Measurements from ENCODE around the gene SLC6A8. TPM values are rescaled to one million over a fixed set of nuclear protein-coding genes. Genes with fewer than 3 reads are reported as not detected.
"Not testable (repeated sequence)": the region's sequence is repeated elsewhere in the genome, so short reads cannot be mapped to it uniquely, and the experiment has no call there.

The SLC6A8 gene
- total RNA-seq, 1 donor from 2014 or later = 2.2 TPM

DNA sequence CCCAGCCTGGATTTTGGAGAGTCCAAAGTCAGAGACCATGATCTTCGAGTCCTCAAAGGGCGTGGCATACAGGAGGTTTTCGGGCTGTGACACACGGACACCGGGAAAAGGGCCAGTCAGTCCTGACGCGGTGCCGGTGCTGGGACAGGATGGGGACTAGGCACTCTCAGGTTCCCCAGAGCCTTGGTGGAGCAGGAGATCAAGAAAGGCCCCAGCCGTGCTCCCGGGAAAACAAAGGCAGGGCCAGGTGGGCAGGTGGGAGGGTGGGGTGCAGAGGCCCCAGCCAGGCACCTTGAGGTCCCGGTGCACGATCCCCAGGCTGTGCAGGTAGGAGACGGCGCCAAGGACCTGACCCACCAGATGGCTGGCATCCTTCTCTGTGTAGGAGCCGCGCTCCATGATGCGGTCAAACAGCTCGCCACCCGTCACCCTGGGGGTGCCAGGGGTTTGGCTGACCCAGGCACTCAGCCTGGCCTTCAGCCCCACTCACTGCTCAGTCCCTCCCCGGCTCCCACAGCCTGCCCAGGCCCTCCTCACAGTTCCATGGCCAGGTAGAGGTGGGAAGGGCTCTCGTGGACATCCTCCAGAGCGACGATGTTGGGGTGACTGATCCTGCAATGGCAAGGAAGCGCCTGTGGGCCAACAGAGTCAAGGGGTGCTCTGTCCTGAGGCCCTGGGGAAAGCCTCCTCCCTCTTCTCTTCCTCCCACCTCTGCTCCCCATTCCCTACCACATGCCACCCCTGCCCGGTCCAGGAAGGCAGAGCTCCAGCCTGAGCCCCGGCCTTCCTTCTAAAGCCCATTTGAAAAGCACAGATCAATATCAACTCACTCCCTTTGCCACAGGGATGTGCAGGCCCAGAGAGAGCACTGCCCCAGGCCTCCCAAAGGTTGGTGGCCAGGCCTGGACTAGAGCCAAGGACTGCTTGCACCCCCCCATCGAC, 15.9 kb upstream of the SLC6A8 start:
- Mint-ChIP-seq H3K4me3 (ENCODE audit: low read depth) (no peak overlapping the region), H3K4me1 (ENCODE audit: low read depth) (peaks cover 6% of the 10 kb centered on the region), H3K27me3 (ENCODE audit: low read depth) (peaks cover 16% of the 10 kb centered on the region), H3K9me3 (no peaks in the 10 kb centered on the region), H3K36me3 (ENCODE audit: low read depth) (no peaks in the 10 kb centered on the region), H3K27ac (no peak overlapping the region)
- intact Hi-C loops (cut with micrococcal nuclease) = no loop called here
- DNase-seq (ENCODE audit: low spot score) = no peak

GRCh38 chrX:153672531-153673427, 14.9 kb upstream of the SLC6A8 start:
- Mint-ChIP-seq H3K4me3 (ENCODE audit: low read depth) (no peak overlapping the region), H3K9me3 (no peaks in the 10 kb centered on the region), H3K27me3 (ENCODE audit: low read depth) (peaks cover 19% of the 10 kb centered on the region), H3K36me3 (ENCODE audit: low read depth) (no peaks in the 10 kb centered on the region), H3K4me1 (ENCODE audit: low read depth) (peaks cover 4% of the 10 kb centered on the region), H3K27ac (no peak overlapping the region)
- intact Hi-C loops (cut with micrococcal nuclease) = no loop called here
- no peak for DNase-seq (ENCODE audit: low spot score)

- Mint-ChIP-seq H3K4me1 (ENCODE audit: low read depth) (no peaks in the 10 kb centered on the region), H3K9me3 (no peaks in the 10 kb centered on the region), H3K36me3 (ENCODE audit: low read depth) (no peaks in the 10 kb centered on the region), H3K4me3 (ENCODE audit: low read depth) (no peak within 1 kb of the TSS), H3K27ac (no peak within 1 kb of the TSS), H3K27me3 (ENCODE audit: low read depth) (peaks cover 19% of the 10 kb centered on the region)
- no peak for DNase-seq (ENCODE audit: low spot score)
- intact Hi-C loops (cut with micrococcal nuclease) = no loop called here
Measured at GRCh38 chrX:153673428-153674218, 14.1 kb upstream of the SLC6A8 start, which contains the start of gene PNCK. Gene PNCK, minus strand, starts transcription at chrX:153673813. Its CDS starts 737 bp downstream, at chrX:153673076.

GRCh38 chrX:153674219-153674851, 13.4 kb upstream of the SLC6A8 start:
- Mint-ChIP-seq H3K36me3 (ENCODE audit: low read depth) (no peaks in the 10 kb centered on the region), H3K4me1 (ENCODE audit: low read depth) (no peaks in the 10 kb centered on the region), H3K4me3 (ENCODE audit: low read depth) (no peak overlapping the region), H3K9me3 (no peaks in the 10 kb centered on the region), H3K27ac (no peak overlapping the region), H3K27me3 (ENCODE audit: low read depth) (peaks cover 20% of the 10 kb centered on the region)
- intact Hi-C loops (cut with micrococcal nuclease) = no loop called here
- DNase-seq (ENCODE audit: low spot score) = no peak

DNA sequence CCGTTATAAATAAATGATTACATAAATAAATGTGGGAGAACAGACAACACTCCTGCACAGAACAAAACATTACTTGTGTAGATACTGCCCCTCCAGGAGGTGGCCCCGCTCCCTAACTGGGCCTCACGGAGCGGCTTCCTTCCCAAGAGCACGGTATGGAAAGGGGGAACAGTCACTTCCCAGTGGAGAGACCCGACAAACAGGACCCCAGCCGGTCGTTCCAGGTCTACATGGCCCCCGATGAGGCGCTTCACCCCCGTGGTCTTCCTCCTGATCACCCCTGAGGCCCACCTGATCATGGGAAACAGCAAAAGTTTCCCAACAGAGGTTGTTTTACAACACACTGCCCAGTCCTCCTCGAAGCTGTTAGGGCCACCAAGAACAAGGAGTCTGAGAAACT, 6.6 kb upstream of the SLC6A8 start:
- Mint-ChIP-seq H3K4me3 (ENCODE audit: low read depth) (no peak overlapping the region), H3K36me3 (ENCODE audit: low read depth) (no peaks in the 10 kb centered on the region), H3K4me1 (ENCODE audit: low read depth) (no peaks in the 10 kb centered on the region), H3K27me3 (ENCODE audit: low read depth) (peaks cover 16% of the 10 kb centered on the region), H3K27ac (no peak overlapping the region), H3K9me3 (no peaks in the 10 kb centered on the region)
- intact Hi-C loops (cut with micrococcal nuclease) = no loop called here
- DNase-seq (ENCODE audit: low spot score) = no peak

GRCh38 chrX:153683486-153683885, 4.2 kb upstream of the SLC6A8 start:
- intact Hi-C loops (cut with micrococcal nuclease); H3K9me3 Mint-ChIP-seq; H3K27ac Mint-ChIP-seq; H3K36me3 Mint-ChIP-seq (ENCODE audit: low read depth); H3K4me1 Mint-ChIP-seq (ENCODE audit: low read depth); H3K4me3 Mint-ChIP-seq (ENCODE audit: low read depth); DNase-seq (ENCODE audit: low spot score): not testable (repeated sequence)
- H3K27me3 Mint-ChIP-seq (ENCODE audit: low read depth) = peaks cover 20% of the 10 kb centered on the region

GRCh38 chrX:153684467-153685155, 3.1 kb upstream of the SLC6A8 start:
- intact Hi-C loops (cut with micrococcal nuclease) = no loop called here
- Mint-ChIP-seq H3K9me3 (no peaks in the 10 kb centered on the region), H3K4me3 (ENCODE audit: low read depth) (no peak overlapping the region), H3K27me3 (ENCODE audit: low read depth) (peaks cover 18% of the 10 kb centered on the region), H3K4me1 (ENCODE audit: low read depth) (no peaks in the 10 kb centered on the region), H3K27ac (no peak overlapping the region), H3K36me3 (ENCODE audit: low read depth) (no peaks in the 10 kb centered on the region)
- DNase-seq (ENCODE audit: low spot score) = no peak

DNA sequence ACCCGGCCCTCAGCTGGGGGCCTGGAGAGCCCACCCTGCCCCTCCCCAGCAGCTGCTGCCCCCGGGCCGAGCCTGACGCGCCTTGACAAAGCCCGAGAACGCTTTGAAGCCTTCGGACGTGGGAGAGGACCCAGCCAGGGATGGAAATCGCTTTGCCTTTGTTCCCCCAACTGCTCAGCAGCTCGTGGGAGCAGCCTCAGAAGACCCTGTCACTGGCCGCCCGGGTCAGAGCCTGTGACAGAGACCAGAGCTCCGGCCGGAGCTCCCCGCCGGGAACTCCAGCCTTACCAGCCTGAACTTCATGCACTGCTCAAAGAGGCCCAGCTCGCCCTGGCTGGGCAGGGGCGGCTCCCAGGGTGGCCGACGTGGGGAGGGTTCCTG, 2.6 kb upstream of the SLC6A8 start:
- Mint-ChIP-seq H3K4me1 (ENCODE audit: low read depth) (no peaks in the 10 kb centered on the region), H3K9me3 (no peaks in the 10 kb centered on the region), H3K27ac (no peak overlapping the region), H3K4me3 (ENCODE audit: low read depth) (no peak overlapping the region), H3K36me3 (ENCODE audit: low read depth) (no peaks in the 10 kb centered on the region), H3K27me3 (ENCODE audit: low read depth) (peaks cover 18% of the 10 kb centered on the region)
- intact Hi-C loops (cut with micrococcal nuclease) = no loop called here
- no peak for DNase-seq (ENCODE audit: low spot score)

GRCh38 chrX:153685751-153686696, 1.7 kb upstream of the SLC6A8 start:
- Mint-ChIP-seq H3K27me3 (ENCODE audit: low read depth) (peaks cover 19% of the 10 kb centered on the region), H3K4me1 (ENCODE audit: low read depth) (no peaks in the 10 kb centered on the region), H3K27ac (no peak overlapping the region), H3K36me3 (ENCODE audit: low read depth) (no peaks in the 10 kb centered on the region), H3K9me3 (no peaks in the 10 kb centered on the region), H3K4me3 (ENCODE audit: low read depth) (no peak overlapping the region)
- intact Hi-C loops (cut with micrococcal nuclease) = no loop called here
- no peak for DNase-seq (ENCODE audit: low spot score)

DNA sequence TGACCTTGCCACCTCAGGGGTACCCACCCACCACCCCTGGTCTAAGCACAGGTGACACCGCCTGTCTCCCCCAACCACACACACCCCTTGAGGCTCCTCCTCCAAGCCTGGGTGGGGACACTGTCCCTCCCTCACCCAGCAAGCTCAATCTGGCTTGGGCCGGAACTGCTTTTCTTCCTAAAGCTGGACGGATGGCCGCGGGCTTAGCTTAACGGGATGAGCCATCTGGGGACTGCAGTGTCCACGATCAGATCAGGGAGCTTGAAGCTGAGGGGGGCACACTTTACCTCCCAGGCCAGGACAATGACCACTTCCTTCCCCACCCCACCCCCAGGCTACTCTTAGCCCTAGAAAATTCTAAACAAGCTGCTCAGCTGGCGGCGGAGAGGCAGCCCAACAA, 1.0 kb upstream of the SLC6A8 start:
- DNase-seq (ENCODE audit: low spot score) = no peak
- no peak overlapping the region for H3K27ac Mint-ChIP-seq
- H3K4me1 Mint-ChIP-seq (ENCODE audit: low read depth) = no peaks in the 10 kb centered on the region
- intact Hi-C loops (cut with micrococcal nuclease) = no loop called here
- no peaks in the 10 kb centered on the region for H3K9me3 Mint-ChIP-seq
- H3K36me3 Mint-ChIP-seq (ENCODE audit: low read depth) = no peaks in the 10 kb centered on the region
- H3K4me3 Mint-ChIP-seq (ENCODE audit: low read depth) = no peak overlapping the region
- peaks cover 18% of the 10 kb centered on the region for H3K27me3 Mint-ChIP-seq (ENCODE audit: low read depth)

GRCh38 chrX:153688071-153688470, 345 bp downstream of the SLC6A8 start:
- no peaks in the 10 kb centered on the region for H3K4me1 Mint-ChIP-seq (ENCODE audit: low read depth)
- no peaks in the 10 kb centered on the region for H3K36me3 Mint-ChIP-seq (ENCODE audit: low read depth)
- peaks cover 15% of the 10 kb centered on the region for H3K27me3 Mint-ChIP-seq (ENCODE audit: low read depth)
- no peak overlapping the region for H3K4me3 Mint-ChIP-seq (ENCODE audit: low read depth)
- intact Hi-C loops (cut with micrococcal nuclease) = no loop called here
- H3K9me3 Mint-ChIP-seq = no peaks in the 10 kb centered on the region
- no peak for DNase-seq (ENCODE audit: low spot score)
- no peak overlapping the region for H3K27ac Mint-ChIP-seq

Data from activated T-helper 2 cell treated with anti-CD3 and anti-CD28 coated beads, Interferon-gamma antibody, Interleukin-2, Interleukin-4, amounts not matched to agents 10 μg/mL and 5 μg/mL and 100 μg/mL, durations not matched to agents 14 hours and 24 hours and 36 hours (primary cell).